Lower lobe of right lung (tissue), 2 donors: ENCODE measurements around the gene PLEKHG3. TPM values are rescaled to one million over a fixed set of nuclear protein-coding genes. Genes with fewer than 3 reads are reported as not detected.

Experiments used
- ATAC-seq, 2 donors: fragments of 200-7000 bp; cut with Tn5 transposase; one replicate each; pipeline ENCODE4 v1.9.1; 2020 to 2022; ENCODE audit warnings: mild to moderate bottlenecking in 2 of 2, moderate library complexity in 2 of 2
- DNase-seq: peaks from one replicate; pipeline ENCODE4 v3.0.0-alpha.2; 2020
- H3K27ac ChIP-seq: fragments of 200-600 bp; one replicate; pipeline ENCODE4 v1.8.0; 2022
- H3K27me3 ChIP-seq: fragments of 200-600 bp; one replicate; pipeline ENCODE4 v1.8.0; 2022; ENCODE audit warnings: low read depth
- H3K36me3 ChIP-seq: fragments of 200-600 bp; one replicate; pipeline ENCODE4 v1.8.0; 2022; ENCODE audit warnings: mild to moderate bottlenecking
- H3K4me1 ChIP-seq: fragments of 200-600 bp; one replicate; pipeline ENCODE4 v1.8.0; 2022
- H3K4me3 ChIP-seq: fragments of 200-600 bp; one replicate; pipeline ENCODE4 v1.8.0; 2022; ENCODE audit warnings: mild to moderate bottlenecking
- H3K9me3 ChIP-seq: fragments of 200-600 bp; one replicate; pipeline ENCODE4 v1.8.0; 2022
- CTCF ChIP-seq: fragments of 200-600 bp; IDR thresholded peaks from one replicate; pipeline ENCODE4 v1.8.0; 2022; ENCODE audit warnings: antibody characterized with exemption, mild to moderate bottlenecking
- intact Hi-C: fragments of 100-400 bp; cut with DNase I; formaldehyde crosslinking; loops from one replicate; pipeline ENCODE4 v1.11.0; 2022
- total RNA-seq: library from RNA; stranded (reverse); fragmentation: NEBNext Ultra II Directional; extraction: Animal tissue kit (Norgen Biotek cat#: 25700); gene quantifications from one replicate; pipeline ENCODE4 v1.2.1, GENCODE V29; 2021
- donor health status: DM: no; HTN: yes; CAD: no; lungs with severe emphysema.

PLEKHG3 gene
- total RNA-seq, 1 donor from 2014 or later, result 33.1 TPM

DNA sequence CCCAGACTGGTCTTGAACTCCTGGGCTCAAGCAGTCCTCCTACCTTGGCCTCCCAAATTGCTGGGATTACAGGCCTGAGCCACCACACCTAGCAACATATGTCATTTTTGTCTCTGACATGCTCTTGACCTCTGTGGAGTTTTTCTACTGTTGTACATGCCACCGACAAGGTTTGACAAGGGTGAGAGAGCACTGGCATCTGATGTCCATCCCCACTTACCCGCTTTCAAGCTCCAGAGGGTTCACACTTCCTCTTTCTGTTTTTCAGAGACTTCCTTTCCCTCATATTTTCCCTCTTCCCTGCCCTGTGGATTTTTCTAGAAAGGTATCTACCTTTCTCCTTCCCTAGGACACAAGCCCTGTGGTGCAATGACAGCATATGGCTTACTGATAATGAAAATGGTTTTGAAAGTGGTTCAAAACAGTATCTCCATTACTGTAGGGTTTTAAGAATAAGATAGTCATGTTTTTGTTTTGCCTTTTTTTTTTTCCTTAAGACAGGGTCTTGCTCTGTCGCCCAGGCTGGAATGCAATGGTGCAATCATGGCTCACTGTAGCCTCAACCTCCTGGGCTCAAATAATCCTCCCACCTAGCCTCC, 27.7 kb upstream of the PLEKHG3 start:
- DNase-seq (no peak), ATAC-seq (no peak)
- Histone ChIP-seq H3K36me3 (no peaks in the 10 kb centered on the region), H3K9me3 (no peaks in the 10 kb centered on the region), H3K27me3 (no peaks in the 10 kb centered on the region), H3K27ac (no peak overlapping the region), H3K4me1 (peaks cover 19% of the 10 kb centered on the region), H3K4me3 (no peak overlapping the region)
- intact Hi-C loops, result no loop called here
- no peak for TF ChIP-seq CTCF

GRCh38 chr14:64680013-64680713, 24.1 kb upstream of the PLEKHG3 start:
- DNase-seq (no peak), ATAC-seq (no peak)
- no peaks in the 10 kb centered on the region for H3K9me3 ChIP-seq
- no peak for TF ChIP-seq CTCF
- no peak overlapping the region for H3K4me3 ChIP-seq
- no peaks in the 10 kb centered on the region for H3K27me3 ChIP-seq
- H3K4me1 ChIP-seq, result peaks cover 34% of the 10 kb centered on the region
- no peaks in the 10 kb centered on the region for H3K36me3 ChIP-seq
- intact Hi-C loops, result no loop called here
- H3K27ac ChIP-seq, result peak overlapping the region; percentile 20

GRCh38 chr14:64680714-64681065, 23.5 kb upstream of the PLEKHG3 start:
- H3K4me1 ChIP-seq, result peaks cover 31% of the 10 kb centered on the region
- H3K9me3 ChIP-seq, result no peaks in the 10 kb centered on the region
- intact Hi-C loops, result no loop called here
- H3K4me3 ChIP-seq, result no peak overlapping the region
- no peaks in the 10 kb centered on the region for H3K27me3 ChIP-seq
- DNase-seq (no peak), ATAC-seq (peak in 1 of 2 donors; percentile 26)
- no peaks in the 10 kb centered on the region for H3K36me3 ChIP-seq
- H3K27ac ChIP-seq, result no peak overlapping the region
- TF ChIP-seq CTCF, result no peak

DNA sequence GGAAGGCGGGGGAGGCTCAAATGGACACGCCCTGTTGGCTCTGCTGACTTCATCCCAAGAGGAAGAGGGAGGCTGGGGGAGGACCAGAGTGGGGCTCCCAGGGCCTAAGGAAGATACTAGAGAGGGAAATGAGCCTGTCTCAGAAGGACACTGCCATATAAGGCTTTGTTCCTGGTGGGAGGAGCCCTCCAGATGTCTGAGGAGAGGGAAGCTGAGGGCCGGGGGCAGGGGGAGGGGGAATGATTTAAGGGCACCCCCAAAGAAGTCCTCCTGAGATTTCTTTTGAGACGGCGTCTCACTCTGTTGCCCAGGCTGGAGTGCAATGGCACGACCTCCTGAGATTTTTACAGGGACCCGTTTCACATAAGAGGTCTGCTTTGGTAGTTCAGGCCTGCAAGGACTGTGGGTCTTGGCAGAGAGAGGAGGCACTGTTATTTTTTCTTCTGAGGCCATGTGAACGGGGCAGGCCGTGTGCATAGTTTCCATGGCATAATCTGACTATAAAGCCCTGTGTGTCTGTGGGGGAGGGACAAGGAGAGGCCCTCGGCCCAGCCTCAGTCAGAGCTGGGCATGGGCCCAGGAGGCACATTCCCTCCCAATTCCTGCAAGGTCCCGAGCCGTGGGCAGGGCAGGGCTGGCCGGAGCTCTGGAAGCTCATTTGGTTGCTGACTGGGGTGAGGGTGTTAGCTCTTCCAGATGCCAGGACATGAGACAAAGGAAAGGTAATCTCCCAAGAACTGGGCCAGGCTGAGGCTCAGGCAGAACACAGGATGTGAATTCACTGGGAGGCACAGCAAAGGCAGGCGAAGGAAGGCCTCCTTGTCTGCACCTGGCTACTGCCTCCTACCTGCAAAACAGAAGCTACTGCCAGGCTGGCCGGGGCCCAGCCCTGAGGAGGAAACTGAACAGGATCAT, 22.2 kb upstream of the PLEKHG3 start:
- Histone ChIP-seq H3K27me3 (no peaks in the 10 kb centered on the region), H3K27ac (peak overlapping the region; percentile 46), H3K4me3 (no peak overlapping the region), H3K4me1 (peaks cover 31% of the 10 kb centered on the region), H3K36me3 (no peaks in the 10 kb centered on the region), H3K9me3 (no peaks in the 10 kb centered on the region)
- peak; percentile 75 to 83 for ATAC-seq
- peak; percentile 59 for DNase-seq
- TF ChIP-seq CTCF, result no peak
- intact Hi-C loops, result no loop called here

- intact Hi-C loops, result no loop called here
- Histone ChIP-seq H3K36me3 (no peaks in the 10 kb centered on the region), H3K4me1 (peaks cover 32% of the 10 kb centered on the region), H3K27me3 (no peaks in the 10 kb centered on the region), H3K27ac (peak overlapping the region; percentile 46), H3K4me3 (no peak overlapping the region), H3K9me3 (no peaks in the 10 kb centered on the region)
- ATAC-seq (no peak), DNase-seq (no peak)
- TF ChIP-seq CTCF, result no peak
Observed at GRCh38 chr14:64682843-64683242, 21.4 kb upstream of the PLEKHG3 start.
